Astrocyte of the hippocampus (primary cell): ENCODE data around the gene IPO11.
"Not testable (repeated sequence)": the region's sequence is repeated elsewhere in the genome, so short reads cannot be mapped to it uniquely, and the experiment has no call there.

ENCODE experiments used
- DNase-seq: peaks from one replicate; pipeline ENCODE4 v3.0.0; 2011; ENCODE audit warnings: low read depth, low spot score

The IPO11 gene

GRCh38 chr5:62643556-62644451 is 231.2 kb downstream of the IPO11 start:
- no peak for DNase-seq

DNA sequence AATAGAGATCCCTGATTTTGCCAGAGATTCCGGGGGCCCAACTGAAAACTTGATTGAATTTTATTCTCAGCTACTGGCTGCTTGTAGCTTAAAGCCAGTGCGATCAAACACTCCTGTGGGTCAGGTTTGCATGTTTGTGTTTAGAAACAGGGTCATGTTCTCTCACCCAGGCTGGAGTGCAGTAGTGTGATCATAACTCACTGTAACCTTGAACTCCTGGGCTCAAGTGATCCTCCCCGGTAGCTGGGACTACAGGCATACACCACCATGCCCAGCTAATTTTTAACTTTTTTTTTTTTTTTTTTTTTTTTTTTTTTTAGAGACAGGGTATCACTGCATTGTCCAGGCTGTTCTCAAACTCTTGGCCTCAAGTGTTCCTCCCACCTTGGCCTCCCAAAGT is 232.7 kb downstream of the IPO11 start:
- DNase-seq, result no peak

DNA sequence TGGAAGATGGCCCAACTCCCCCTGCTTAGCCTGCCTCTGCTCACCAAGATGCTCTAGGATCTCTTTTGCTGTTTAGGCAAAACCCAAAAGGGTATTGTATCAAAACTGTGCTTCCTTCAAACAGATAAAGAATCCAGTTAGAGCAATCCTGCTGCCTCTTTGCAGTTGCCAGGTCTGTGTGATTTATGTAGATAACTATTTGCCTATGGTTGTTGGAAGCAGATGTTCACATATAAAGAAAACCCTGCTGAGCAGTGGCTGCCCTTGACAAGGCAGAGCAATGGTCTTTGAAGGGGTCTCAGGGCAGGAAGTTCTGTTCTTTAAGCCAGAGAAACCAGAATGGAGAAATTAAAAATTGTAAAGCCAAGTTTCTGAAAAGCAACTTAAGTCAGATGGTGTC is 234.7 kb downstream of the IPO11 start:
- DNase-seq, result no peak

- DNase-seq, result no peak
Observed at GRCh38 chr5:62649025-62649424, 236.5 kb downstream of the IPO11 start.

- DNase-seq, result no peak
Observed at GRCh38 chr5:62649476-62650113, 237.0 kb downstream of the IPO11 start.

GRCh38 chr5:62650197-62650596 is 237.6 kb downstream of the IPO11 start:
- DNase-seq, result peak; percentile 47

GRCh38 chr5:62652225-62652624 is 239.7 kb downstream of the IPO11 start:
- DNase-seq, result no peak

DNA sequence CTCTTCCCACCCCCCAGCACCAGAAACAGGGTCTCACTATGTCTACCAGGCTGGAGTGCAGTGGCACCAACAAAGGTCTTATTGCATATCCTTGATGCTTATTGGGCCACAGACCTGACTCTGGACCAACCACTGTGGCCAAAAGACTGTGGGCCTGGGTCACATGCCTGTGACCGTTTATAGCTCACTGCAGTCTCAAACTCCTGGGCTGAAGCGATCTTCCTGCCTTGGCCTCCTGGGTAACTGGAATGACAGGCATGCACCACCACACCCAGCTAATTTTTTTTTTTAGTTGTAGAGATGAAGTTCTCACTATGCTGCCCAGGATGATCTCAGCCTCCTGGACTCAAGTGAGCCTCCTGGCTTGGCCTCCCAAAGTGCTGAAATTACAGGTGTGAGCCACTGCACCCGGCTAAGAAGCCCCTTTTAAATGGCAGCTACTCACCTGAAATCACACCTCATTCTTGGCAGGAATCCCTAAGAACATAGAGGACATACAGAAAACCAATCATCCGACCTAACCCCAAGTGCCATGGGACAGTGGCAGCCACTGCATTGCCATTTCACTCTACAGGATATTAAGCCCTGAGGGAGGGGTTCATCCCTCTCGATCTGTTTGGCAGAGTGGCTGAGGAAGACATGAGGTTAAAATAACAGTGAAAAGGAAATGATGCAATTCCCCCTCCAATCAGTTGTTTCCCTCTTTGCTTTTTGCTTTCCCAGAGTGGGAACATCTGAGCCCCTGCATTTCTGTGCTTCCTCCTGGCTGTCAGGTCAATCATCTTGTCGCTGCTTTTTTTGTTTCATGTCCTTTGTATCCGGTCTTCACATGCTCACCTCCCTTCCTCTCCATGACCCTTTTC is 240.7 kb downstream of the IPO11 start:
- no peak for DNase-seq

- DNase-seq, result no peak
Observed at GRCh38 chr5:62653864-62654575, 241.5 kb downstream of the IPO11 start.

DNA sequence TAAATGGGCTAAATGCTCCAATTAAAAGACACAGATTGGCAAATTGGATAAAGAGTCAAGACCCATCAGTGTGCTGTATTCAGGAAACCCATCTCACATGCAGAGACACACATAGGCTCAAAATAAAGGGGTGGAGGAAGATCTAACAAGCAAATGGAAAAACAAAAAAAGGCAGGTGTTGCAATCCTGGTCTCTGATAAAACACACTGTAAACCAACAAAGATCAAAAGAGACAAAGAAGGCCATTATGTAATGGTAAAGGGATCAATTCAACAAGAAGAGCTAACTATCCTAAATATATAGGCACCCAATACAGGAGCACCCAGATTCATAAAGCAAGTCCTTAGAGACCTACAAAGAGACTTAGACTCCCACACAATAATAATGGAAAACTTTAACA is 245.2 kb downstream of the IPO11 start:
- DNase-seq, result not testable (repeated sequence)

GRCh38 chr5:62661126-62661525 is 248.6 kb downstream of the IPO11 start:
- no peak for DNase-seq

- no peak for DNase-seq
Observed at GRCh38 chr5:62662521-62662920, 250.0 kb downstream of the IPO11 start.

DNA sequence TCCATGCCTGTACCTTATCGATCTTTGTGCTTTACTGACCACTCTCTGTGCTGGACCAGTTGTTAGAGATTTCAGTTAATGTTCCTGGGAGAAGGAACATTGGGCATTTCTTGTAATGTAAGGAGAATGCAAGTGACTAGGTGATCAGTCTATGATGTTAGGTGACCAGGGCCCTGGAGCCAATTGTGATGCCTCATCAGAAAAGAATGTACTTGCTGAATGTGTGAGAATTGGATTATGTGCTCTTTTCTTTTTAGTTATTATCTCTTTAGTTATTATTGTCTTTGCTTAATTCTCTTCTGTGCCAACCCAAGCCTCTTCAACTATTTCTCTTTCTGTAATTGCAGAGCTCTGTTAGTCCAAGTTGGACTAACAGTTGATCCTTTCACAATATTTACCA is 258.9 kb downstream of the IPO11 start:
- DNase-seq, result peak; percentile 10

GRCh38 chr5:62676596-62676995 is 264.0 kb downstream of the IPO11 start:
- not testable (repeated sequence) for DNase-seq
